Putamen (tissue), 1 donor: Measurements from ENCODE around the gene PRSS12.

Source experiments
- DNase-seq: peaks from one replicate; pipeline ENCODE4 v3.0.0-alpha.2; 2016; ENCODE audit warnings: low spot score

PRSS12 gene

DNA sequence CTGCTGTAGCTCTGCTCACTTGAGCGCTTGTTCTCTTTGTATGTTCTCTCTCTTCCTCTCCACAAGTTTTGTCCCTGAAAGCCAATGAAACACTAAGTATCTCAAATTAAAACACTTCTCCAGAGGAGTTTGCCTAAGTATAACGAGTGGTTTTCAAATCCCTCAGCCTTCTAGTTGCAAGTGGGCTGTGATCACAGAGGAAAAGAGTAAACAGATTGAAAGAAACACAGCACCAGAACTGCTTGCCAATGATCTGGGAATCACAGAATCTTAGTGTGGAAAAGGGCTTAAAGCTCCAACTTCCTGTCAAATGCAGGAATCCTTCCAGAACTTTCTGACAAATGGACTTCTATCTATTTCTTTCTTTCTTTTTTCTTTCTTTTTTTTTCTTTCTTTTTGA is 4.8 kb upstream of the PRSS12 start:
- DNase-seq = no peak

DNA sequence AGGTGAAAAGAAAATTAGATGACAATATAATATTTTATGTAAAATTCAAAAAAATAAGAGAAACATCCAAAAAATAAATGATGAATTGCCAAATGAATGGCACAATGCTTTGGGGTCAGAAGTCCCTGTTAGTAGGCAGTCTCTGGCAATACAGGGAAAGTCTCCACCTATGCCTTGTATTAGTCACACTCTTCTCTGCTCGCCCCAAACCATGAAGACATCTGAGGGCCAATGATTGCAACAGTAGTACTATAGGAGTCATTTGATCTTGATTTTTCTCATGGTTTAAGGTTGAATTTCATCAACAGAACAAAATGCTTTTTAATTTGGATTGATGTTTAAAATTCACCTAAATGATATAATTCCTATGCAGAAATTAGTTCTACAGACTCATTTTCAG is 3.9 kb upstream of the PRSS12 start:
- no peak for DNase-seq

DNA sequence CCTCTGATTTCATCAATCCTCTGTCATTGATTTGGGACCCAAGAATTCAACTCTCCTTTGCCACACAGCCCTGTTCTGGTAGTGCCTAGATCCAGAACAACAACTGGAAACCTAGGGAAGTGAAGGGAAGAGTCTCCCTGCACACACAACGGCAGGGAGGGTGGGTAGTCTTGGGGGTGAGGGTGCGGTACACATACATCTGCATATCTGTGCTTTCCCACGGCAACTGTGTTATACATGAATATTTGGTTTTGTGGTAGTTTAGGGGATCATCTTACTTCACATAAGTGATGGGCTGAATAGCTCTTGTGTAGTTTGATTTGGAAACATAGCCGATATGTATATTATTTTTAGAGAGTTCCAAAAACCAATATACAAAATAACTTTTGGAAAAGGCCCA is 3.3 kb upstream of the PRSS12 start:
- no peak for DNase-seq

DNA sequence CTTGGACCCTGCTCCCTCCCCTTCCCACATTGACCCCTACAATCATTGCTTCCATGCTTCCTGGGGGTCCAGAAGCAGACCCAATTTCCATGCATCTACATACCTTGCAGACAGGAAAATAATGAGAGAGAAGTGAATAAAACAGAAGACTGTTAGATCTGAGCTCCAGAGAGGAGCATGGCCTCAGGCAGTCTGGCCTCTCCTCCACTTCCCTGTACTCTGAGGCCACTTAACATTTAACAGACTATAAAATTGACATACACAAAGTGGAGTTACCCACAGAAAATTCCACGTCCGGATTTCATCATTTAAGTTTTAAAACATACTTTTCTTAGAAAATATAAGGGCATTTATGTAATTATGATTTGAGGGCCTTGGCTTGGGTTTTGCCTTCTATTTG is 2.1 kb upstream of the PRSS12 start:
- no peak for DNase-seq

DNA sequence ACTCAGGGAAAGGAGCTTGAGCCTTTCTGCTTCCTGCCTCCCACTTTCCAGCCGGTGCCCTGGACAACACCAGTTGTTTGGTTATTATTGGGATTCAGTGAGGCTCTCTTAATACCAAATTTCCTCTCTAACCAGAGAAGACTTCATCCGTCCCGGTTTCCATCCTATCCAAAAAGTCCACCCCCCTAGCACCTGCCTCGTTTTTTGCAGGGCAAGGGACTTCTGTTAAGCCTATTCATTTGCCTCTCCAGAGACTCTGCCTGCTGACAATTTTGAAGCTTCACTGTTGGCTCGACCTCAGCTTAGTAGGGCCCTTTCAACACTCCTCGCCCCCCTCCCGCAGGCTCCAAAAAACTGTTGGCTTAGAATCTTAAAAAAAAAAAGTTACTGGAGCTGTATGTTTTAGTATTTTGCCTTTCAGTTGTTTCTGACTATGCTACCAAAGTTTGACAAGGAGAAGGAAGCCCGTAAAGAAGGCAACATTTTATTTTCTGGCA is 779 bp upstream of the PRSS12 start:
- no peak for DNase-seq

DNA sequence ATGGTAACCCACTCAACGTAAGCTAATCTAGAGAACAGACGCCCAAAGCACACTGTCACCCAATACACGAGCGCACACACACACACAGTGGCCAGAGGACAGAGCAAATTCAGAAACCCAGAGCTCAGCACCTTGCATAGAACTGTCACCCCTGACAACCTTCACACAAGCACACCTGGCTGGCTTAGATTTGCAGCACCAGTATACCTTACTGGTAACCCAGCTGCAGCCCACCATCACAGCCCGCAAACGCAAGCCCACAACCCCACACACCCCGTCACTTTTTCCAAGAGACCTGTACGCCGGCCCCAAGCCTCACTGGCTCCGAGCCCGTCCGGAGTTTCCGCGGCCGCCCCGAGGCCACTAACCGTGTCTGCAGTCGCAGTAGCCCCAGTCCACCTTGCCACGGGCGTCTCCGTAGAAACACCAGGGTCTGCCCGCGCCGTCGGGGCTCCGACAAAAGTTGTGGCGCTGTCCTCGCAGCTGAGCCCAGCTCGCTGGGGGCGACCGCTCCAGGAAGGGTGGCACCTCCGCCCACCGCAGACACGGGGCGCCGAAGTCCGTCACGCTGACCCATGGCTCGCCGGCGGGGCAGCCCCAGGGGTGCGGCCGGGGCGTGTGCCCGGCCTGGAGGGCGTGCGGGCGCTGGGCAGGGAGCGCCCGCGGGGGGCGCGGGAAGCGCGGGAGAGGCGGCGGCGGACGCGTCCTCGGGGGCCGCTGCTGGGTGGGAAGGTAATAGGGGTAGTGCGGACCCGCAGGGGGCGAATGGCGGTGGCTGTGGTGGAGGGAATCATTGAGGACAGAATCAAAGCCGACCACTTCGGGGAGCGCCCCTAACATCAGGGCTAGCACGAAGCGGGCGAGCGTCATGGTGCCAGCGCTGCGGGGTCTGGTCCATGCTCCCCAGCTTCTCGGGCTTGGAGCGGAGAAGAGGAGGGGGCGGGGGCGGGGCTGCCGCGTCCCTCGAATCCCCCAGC is 664 bp downstream of the PRSS12 start:
- no peak for DNase-seq

DNA sequence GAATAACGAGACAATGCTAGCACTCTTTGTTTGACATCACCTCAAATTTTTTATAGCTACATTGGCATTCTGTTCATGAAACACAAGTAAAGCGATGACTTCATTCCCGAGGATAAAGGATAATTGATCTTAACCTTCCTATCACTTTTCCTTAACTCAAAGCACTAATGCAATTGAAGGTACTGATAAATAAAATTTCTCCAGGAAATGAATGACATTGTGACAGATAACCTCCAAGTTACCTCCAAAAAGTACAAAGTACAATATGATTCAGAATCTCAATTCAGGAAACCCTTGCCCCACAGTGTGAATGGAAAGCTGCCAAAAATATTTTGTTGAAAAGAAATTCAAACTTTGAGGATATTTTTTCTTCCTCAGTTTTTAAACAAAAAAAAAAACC is 1.8 kb downstream of the PRSS12 start:
- no peak for DNase-seq

DNA sequence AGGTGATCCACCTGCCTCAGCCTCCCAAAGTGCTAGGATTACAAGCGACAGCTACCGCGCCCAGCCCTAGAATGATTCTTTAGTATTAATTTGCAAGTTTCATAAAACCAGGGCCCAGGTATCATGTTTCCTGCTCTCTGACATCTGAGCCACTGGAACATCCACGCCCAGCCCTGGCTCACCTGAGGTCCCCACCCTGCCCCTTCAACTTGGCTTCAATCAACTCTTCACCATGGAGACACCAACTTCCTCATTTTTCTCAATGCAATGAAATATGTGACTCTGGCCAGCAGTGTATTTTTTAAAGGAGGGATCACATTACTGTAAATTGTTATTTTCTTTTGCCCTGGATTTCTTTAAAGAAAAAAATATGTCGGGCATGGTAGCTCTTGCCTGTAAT is 3.9 kb downstream of the PRSS12 start:
- DNase-seq = no peak

DNA sequence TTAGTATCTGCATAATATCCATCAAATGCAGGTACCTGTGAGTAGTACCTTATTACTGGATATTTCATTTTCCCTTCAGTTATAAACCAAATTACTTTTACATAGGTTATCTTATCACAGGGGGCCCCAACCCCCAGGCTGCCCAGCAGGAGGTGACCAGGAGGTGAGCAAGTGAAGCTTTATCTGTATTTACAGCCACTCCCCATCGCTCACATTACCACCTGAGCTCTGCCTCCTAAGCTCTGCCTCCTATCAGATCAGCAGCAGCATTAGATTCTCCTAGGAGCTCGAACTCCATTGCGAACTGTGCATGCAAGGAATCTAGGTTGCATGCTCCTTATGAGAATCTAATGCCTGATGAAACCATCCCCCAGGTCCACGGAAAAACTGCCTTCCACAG is 6.3 kb downstream of the PRSS12 start:
- DNase-seq = no peak

DNA sequence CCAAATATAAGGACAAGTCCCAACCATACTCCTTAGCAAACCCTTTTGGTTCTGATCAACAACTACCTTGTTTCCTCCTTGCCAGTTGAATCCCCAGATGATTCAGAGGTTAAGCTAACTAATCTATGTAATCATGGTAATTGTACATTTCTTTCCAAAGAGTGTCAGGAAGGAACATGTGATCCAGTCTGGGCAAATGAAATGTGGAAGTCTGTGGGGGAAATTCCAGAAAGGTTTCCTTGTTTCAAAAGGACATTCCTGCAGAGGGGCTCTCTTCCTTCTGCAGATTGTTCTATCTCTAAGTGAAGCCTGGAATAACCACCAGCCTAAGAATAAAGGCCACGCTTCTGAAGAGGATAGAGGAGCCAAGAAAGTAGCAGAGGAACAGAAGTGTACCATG is 7.0 kb downstream of the PRSS12 start:
- DNase-seq = no peak

DNA sequence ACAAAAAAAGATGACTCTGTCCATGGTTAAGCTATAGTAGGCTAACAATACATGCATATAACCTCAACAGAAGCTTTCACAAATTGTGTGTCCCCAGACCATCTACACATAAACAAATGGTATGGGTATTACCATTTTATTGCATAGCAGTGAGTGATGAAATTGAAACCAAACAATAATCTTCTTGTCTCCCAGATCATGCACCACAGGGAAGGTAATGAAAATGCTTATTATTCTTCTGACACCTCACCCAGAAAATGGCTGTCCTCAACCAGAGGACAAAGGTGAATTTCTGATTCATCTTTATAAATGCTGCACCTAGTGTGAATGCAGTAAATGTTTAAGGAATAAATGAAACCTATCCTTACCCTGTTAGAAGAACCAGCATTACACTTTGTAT is 8.0 kb downstream of the PRSS12 start:
- DNase-seq = no peak

DNA sequence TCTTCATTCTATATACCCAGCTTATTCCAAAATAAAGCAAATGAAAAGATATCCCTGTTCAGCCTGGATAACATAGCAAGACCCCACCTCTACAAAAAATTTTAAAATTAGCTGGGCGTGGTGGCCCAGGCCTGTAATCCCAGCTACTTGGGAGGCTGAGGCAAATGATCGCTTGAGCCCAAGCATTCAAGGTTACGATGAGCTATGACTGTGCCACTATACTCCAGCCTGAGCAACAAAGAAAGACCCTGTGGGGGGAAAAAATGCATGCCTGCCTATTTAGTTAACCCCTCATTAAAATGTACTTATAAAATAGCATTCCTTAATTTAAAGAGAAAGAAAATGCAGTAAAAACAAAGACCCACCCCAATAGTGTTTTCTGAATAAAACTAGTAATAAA is 9.3 kb downstream of the PRSS12 start:
- no peak for DNase-seq

DNA sequence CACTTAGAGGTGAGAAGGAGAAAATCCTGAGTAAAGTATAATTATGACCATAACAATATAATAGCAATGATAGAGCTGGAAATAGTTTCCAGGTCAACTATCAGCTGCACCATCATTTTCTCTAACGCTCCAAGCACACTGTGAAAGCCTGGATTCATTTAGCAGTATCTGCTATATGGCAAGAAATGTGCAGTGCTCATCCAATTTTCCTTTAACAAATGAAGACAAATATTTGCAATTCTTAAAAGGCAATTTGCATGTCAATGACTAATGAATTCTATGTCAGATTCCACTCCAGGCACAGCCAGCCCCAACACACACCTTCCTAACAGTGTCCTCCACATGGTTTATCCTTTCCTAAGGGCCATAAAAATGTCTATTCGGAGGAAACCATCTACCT is 12.7 kb downstream of the PRSS12 start:
- DNase-seq = no peak

DNA sequence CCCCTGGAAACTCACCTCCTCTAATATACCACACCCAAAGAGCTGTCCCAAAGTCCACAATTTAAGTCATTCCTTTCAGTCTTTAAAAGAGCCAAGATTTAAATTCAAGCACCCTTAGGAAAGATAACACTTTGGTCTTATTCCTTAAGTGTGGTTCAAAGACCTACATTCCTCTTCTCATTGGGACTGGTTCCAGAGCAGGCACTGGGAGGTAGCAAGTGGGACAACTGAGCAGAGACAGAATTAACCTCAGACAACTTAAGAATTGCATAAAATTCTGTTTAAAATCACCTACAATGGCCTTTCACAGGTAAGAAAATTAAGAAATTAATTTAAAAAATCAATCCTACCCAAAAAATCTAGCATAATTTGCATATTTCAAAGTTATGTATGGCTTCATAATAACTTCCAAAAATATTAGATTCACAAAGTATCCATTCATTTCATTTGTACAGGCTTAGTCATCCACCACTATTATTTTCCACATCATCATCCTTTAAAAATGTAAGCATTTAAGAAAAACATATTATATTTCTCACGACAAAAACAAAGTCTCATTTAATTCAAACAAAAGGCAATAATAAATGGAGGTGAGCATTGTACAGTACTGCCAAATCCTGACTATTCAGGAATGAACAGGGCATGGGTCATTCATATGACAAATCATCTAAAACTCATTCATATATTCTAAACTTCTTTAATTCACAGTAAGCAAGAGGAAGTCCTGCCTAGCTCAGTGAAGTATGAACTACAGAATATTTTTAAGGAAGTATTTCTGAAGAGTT is 13.6 kb downstream of the PRSS12 start:
- DNase-seq = no peak

DNA sequence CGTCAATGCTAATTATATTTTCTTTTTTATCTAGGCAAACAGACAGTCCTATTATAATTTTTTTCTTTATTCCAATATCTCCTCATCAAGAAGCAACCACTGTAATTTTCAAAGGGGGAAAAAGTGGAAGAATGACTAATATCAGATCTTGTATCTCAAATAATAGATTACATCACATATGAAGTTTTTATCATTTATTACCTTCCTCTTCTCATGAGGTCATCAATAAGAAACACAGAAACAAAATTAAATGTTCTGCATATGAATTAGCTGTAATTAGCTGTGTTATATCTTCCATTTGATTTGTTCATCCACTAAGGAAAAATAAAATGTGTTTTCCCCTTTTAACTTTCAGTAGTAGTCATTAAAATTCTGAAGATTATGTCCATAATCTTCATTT is 14.3 kb downstream of the PRSS12 start:
- no peak for DNase-seq

DNA sequence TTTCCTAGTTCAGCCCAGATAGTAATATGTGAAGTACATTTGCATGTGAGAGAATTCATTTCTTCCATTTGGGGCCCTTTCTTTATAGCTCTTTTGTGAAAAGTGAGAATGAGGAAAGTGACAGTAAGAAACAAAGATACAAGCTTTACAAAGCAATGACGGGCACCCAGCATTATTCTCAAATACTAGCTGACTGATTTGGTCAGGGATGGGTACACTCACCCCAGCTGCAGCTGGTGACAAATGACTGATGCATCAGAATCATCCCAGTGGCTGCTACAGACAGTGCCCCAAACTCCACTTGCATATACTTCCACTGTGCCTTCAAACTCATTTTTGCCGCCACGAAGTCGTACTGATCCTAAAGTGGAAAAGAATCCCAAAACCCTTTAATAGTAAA is 14.8 kb downstream of the PRSS12 start:
- DNase-seq = no peak

DNA sequence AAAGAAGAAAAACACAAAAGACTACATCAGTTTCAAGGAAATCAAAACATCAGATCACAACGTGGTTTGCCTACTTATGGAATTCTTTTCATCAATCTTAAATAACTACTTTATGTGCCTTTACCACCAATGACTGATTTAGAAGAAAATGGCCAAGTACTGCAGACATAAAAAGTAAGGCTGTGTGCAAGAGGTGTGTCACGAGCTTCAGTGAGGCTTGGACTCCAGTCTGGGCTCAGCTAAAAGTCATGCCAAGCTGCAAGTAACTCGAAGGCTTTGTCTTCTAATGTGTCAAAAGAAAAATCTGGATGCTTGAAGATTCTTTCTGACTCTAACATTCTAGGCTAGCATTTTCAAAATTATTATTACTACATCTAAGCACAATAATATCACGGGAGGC is 17.0 kb downstream of the PRSS12 start:
- DNase-seq = no peak

DNA sequence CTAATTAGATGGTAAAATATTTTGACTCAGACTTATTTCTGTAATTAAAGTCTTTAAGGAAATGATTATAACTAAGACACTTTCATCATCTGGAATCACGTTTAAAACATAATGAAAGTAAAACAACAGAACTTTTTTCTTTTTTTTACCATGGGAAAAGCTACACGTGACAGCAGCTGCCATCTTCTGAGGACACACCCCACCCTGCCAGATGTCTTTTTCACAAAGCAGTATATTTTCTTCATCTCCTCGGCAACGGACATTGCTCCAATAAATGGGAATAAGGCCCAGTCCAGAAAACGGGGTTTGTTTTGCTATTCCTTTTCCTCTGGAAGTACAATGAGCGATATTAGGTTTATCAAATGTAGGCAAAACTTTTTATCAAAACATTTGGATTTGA is 17.5 kb downstream of the PRSS12 start:
- DNase-seq = no peak

DNA sequence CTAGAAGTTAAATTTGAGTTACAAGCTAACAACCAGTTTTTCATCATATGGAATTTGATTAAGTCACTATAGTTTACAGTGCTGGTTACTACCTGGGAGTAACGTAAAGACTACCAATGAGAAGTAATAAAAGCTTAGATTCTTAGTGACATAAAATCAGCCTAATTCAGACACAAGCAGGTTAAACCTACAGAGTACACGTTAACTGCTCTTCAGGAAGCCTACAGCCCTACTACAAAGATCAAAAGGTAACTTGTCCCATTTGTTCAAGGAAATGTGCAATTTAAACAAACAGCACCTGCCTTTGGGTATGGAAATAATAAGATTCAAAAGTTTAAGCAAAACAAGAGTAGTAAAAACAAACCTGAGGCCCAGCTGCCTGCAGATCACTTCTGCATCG is 21.5 kb downstream of the PRSS12 start:
- no peak for DNase-seq

DNA sequence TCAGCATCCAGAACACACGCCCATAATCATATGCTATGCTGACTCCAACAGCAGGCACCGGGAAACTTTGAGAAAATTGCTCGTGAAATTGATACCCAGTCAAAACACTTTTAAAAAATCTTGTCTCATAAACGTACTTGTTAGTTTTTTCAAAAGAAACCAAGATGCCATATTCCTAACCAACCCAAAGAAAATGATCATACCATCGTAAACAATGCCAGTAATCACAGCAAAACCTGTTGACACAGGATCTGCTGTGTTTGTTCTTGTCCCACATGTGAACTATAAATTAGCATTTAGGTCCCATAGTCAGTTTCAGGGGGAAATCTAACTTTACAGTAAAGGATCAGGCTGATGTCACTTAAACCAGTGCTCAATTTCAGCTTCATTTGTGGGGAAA is 23.0 kb downstream of the PRSS12 start:
- no peak for DNase-seq

DNA sequence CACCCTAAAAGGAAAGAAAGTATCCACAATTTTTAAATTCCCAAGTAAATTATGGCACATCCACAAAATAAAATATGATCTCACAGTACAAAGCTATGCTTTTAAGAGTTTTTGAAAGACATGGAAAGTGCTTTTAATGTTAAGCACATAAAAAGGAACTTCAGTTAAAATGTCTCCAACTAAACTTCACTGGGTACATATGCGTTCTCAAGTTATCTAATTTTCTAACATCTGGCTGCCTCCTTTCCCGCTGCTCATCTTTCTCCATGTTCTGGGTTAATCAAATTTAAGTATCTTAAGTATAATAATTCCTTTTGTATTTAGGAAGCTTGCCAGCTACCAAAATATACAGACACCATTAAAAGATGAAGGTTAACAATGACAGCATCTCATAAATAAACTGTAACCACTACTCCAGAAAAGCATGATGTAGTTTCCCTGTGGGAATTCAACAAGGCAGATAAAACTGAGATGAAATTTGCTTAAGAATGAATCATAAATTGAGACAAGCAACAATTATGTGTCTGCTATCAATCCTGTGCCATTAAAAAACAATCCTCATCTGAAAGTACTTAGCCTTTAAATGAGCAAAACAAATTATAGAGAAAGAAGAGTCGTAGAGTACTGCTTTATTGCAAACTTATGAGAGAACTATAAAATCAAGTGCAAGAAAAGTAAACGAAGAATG is 25.1 kb downstream of the PRSS12 start:
- DNase-seq = no peak

DNA sequence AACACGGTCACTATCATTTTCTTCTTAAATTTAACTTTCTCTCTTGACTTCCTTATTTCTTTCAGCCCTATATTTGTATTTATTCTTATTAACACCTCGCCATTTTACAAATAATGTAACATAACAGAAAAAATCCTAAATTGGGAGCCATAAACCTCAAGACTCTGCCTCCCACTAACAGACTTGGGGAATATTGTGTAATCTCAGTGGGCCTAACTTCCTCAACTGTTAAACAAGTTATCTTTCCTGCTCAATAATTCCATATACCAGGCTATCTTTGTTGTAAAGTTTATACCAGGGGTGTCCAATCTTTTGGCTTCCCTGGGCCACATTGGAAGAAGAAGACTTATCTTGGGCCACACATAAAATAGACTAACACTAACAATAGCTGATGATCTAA is 26.2 kb downstream of the PRSS12 start:
- DNase-seq = no peak

DNA sequence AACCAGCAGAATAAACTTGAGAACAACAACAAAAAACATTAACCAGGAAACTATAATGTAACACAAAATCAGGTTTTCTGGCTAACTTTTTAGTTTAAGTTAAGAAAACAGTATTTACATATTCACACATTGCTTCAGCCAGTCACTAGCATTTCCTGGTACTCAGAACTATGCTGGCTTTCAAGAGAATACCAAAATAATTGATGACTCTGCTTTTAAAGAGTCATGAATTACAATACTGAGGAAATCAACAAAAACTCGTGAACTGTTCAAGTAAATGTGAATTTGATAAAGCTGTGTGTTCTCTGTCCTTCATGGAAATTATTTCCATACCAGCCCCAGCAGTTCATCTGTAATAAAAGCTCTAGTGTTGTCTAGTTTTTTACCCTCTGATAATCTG is 27.4 kb downstream of the PRSS12 start:
- DNase-seq = no peak
